Astrocyte of the spinal cord (primary cell): Measurements from ENCODE around the gene SYT13.

ENCODE experiments used
- DNase-seq: peaks from one replicate; pipeline ENCODE4 v3.0.0; 2011; ENCODE audit warnings: low read depth, low spot score
- H3K4me3 ChIP-seq: 2 replicates; pipeline ENCODE4 v1.5.1; 2011; ENCODE audit warnings: low read depth, mild to moderate bottlenecking, low read length, moderate library complexity
- in situ Hi-C: cut with HindIII; loops from 2 replicates; pipeline ENCODE4 v1.10.0; 2017; ENCODE audit warnings: low sequenced_read_pairs
- TF ChIP-seq, protein P1 (sequence below): IDR thresholded peaks from 2 replicates; pipeline ENCODE4 v1.5.1; 2012; ENCODE audit warnings: low read depth, mild to moderate bottlenecking, low read length, inconsistent platforms

The SYT13 gene

DNA sequence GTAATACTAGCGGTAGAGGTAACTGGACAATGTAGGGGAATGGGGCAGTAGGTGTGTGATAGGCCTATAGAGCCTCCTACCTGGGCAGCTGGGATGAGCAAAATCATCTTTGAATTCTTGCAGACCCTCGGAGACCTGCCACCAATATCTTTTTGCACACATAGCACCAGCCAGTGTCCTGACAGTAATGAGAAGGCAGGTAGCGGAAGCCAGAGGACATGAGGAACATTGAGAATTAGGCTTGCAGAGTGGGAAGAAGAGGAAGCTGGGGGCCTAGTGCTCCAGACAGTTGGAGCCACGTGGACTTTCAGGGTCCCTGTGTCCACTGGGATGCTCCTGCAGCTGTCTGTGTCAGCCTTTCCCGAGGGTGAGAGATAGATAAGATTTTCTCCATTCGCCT lies 17.2 kb upstream of the SYT13 start:
- TF ChIP-seq, protein P1, sequence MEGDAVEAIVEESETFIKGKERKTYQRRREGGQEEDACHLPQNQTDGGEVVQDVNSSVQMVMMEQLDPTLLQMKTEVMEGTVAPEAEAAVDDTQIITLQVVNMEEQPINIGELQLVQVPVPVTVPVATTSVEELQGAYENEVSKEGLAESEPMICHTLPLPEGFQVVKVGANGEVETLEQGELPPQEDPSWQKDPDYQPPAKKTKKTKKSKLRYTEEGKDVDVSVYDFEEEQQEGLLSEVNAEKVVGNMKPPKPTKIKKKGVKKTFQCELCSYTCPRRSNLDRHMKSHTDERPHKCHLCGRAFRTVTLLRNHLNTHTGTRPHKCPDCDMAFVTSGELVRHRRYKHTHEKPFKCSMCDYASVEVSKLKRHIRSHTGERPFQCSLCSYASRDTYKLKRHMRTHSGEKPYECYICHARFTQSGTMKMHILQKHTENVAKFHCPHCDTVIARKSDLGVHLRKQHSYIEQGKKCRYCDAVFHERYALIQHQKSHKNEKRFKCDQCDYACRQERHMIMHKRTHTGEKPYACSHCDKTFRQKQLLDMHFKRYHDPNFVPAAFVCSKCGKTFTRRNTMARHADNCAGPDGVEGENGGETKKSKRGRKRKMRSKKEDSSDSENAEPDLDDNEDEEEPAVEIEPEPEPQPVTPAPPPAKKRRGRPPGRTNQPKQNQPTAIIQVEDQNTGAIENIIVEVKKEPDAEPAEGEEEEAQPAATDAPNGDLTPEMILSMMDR = no peak
- no peak overlapping the region for H3K4me3 ChIP-seq
- in situ Hi-C loops = no loop called here
- DNase-seq = no peak

DNA sequence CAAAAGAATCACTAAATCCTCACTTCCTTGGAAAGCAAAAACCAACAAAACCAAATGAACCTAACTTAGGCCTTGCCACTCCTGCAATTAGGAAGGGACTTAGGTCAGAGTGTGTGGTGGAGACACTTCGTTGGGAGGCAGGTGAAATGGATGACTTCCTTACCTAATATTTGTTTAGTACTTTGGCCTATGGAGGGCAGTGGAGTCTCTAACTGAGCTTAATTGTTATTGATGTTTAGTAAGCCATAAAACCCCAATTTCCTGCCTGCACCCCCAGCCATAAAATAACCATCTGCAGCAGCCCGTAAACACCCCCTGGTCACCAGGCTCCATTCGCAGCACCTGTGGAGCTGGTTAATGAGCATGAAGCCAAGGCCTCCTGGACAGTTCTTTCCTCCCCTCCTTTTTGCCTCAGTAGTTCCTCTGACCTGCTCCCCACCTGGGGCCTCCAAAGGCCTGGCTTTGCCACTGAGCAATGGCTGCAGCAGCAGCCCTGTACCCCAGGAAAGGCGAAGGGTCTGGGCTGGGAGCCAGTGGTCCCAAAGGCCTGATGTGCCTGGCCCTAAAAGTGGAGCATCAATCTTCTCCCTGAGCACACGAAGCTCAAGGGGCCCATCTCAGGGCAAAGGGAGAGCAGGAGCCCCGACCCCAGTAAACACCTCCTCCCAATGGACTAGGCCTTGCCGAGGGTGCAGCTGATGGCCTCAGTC lies 15.6 kb upstream of the SYT13 start:
- in situ Hi-C loops = no loop called here
- DNase-seq = no peak
- TF ChIP-seq, protein P1 = no peak
- H3K4me3 ChIP-seq = no peak overlapping the region

DNA sequence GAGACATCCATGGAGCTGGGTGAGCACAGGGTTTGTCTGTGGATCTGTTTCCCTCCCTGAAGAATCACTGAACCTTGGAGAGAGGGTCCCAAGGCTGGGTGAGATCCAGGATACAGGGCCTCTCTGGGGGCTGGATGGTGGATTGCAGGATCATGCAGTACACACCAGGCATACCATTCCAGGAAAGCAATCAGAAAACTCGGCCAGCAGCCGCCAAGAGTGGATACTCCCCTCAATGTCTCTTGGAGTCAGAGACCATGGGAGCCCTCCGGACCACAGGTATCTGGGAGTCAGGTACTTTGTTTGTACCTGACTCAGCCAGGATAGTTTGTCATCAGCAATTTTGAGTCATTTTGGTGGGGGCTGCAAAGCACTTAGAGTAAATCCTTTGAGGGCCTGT lies 14.6 kb upstream of the SYT13 start:
- DNase-seq = no peak
- no peak overlapping the region for H3K4me3 ChIP-seq
- TF ChIP-seq, protein P1 = no peak
- in situ Hi-C loops = no loop called here

DNA sequence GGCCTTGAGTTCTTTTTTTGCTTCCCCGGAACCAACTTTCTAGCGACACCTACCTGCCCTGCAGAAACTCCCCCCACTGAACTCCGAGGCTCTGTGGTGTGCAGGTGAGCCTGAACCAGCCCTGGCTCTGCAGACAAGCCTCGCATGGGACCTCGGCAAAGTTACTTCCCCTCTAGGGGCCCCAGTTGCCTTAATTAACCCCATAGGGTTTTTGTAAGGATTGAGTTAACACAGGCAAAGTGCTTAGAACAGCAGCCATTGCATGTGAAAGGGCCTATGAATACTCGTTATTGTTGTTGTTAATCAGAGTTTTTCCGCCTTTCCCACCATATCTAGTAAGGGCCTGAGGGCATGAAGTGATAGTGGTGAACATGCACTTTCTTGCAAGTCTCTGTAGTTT lies 12.6 kb upstream of the SYT13 start:
- in situ Hi-C loops = no loop called here
- H3K4me3 ChIP-seq = no peak overlapping the region
- DNase-seq = no peak
- TF ChIP-seq, protein P1 = no peak

DNA sequence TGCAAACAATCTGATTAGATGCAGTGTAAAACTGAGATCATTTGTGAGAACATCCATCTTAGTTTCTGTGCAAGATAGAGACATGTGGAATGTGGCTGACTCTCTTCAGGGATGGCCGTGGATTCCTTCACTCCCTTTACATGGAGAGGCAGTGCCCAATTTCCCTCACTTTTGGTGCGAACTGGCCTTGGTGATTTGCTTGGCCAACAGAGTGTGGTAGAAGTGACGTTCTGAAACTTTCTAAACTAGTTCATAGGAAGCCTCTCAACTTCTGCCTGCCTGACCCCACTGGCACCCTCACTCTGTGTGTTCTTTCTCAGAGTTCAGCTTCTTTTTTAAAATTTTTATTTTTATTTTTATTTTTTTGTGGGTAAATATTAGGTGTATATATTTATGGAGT lies 9.9 kb upstream of the SYT13 start:
- in situ Hi-C loops = no loop called here
- DNase-seq = no peak
- TF ChIP-seq, protein P1 = no peak
- H3K4me3 ChIP-seq = no peak overlapping the region

DNA sequence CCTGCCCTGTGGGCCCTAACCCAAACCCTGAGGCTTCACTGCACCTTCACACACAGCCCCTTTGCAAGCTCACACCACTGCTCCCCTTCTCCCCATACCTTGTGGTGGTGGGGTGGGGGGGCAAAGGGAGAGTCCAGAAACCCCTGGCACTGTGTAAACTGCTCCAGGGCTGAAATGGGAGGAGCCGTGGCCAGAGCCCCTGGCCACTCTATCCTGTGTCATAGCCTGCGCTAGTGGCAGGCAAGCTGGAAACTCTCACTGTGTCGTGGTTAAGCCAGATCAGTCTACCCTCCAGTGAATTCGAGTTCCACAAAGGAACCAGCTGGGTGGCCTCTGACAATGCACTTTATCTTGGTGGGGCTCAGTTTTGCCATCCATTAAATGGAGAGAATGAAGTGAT lies 8.4 kb upstream of the SYT13 start:
- DNase-seq = no peak
- in situ Hi-C loops = no loop called here
- TF ChIP-seq, protein P1 = no peak
- H3K4me3 ChIP-seq = no peak overlapping the region
